HUES64 (cell line): Measurements from ENCODE around the gene WWC1.

ENCODE experiments used
- H3K27ac ChIP-seq: 2 replicates; pipeline ENCODE4 v1.7.0; 2013; ENCODE audit warnings: low read depth, low read length, inconsistent platforms
- H3K27me3 ChIP-seq: 2 replicates; pipeline ENCODE4 v1.6.1; 2013; ENCODE audit warnings: mild to moderate bottlenecking, low read length; ENCODE audit not compliant: insufficient read depth
- H3K36me3 ChIP-seq: 2 replicates; pipeline ENCODE4 v1.6.1; 2013; ENCODE audit warnings: mild to moderate bottlenecking, low read length; ENCODE audit not compliant: insufficient read depth
- H3K4me1 ChIP-seq: 2 replicates; pipeline ENCODE4 v1.6.1; 2013; ENCODE audit warnings: mild to moderate bottlenecking, low read length, moderate library complexity; ENCODE audit not compliant: insufficient read depth
- H3K4me3 ChIP-seq: 2 replicates; pipeline ENCODE4 v1.5.1; 2013; ENCODE audit warnings: mild to moderate bottlenecking, low read length, moderate library complexity
- H3K9ac ChIP-seq: 2 replicates; pipeline ENCODE4 v1.6.1; 2013; ENCODE audit warnings: mild to moderate bottlenecking, low read depth, low read length
- H3K9me3 ChIP-seq: 2 replicates; pipeline ENCODE4 v1.6.1; 2013; ENCODE audit warnings: low read depth, low read length; ENCODE audit not compliant: insufficient read depth
- WGBS: fragments of 150-250, 120-280 bp; methylation state at CpG from one replicate; pipeline ENCODE4 v1.1.7; 2013; ENCODE audit warnings: missing lambda C conversion rate; 5-methylcytosine and 5-hydroxymethylcytosine counted together

WWC1 gene

GRCh38 chr5:168400429-168401220 lies 109.2 kb downstream of the WWC1 start:
- Histone ChIP-seq H3K27me3 (no peaks in the 10 kb centered on the region), H3K4me3 (no peak overlapping the region), H3K4me1 (no peaks in the 10 kb centered on the region; the same call in 1 of the 2 replicates), H3K36me3 (peaks cover 23% of the 10 kb centered on the region), H3K9me3 (no peaks in the 10 kb centered on the region), H3K27ac (no peak overlapping the region), H3K9ac (no peak overlapping the region)
- WGBS = 92% methylated on average over 4 of the region's 4 CpGs

DNA sequence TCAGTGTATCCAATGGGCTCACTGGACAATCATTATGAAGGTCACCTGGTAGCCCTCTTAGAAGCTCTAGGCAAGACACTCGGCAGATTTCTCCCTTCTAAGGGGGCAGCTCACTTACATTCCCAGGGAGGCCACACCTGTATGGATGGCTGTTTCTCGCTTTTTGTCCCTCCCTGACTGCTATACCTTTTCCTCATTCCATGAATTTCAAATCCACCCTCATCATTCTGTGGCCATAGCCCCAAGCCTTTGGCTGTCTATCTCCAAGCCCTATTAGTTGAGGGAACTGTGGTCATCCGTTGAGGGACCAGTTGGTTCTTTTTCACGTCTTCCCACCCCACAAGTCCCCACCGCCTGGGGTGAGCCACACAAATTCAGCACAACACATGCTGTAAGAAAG lies 109.8 kb downstream of the WWC1 start:
- H3K9ac ChIP-seq = no peak overlapping the region
- no peaks in the 10 kb centered on the region for H3K9me3 ChIP-seq
- 86% methylated on average over 4 of the region's 5 CpGs for WGBS
- H3K27me3 ChIP-seq = no peaks in the 10 kb centered on the region
- no peaks in the 10 kb centered on the region; the same call in 1 of the 2 replicates for H3K4me1 ChIP-seq
- no peak overlapping the region for H3K27ac ChIP-seq
- no peak overlapping the region for H3K4me3 ChIP-seq
- peaks cover 26% of the 10 kb centered on the region for H3K36me3 ChIP-seq

- 96% methylated on average over 4 of the region's 4 CpGs for WGBS
- no peaks in the 10 kb centered on the region; the same call in 1 of the 2 replicates for H3K4me1 ChIP-seq
- peaks cover 28% of the 10 kb centered on the region for H3K36me3 ChIP-seq
- H3K27me3 ChIP-seq = no peaks in the 10 kb centered on the region
- H3K9ac ChIP-seq = no peak overlapping the region
- H3K4me3 ChIP-seq = no peak overlapping the region
- H3K27ac ChIP-seq = no peak overlapping the region
- no peaks in the 10 kb centered on the region for H3K9me3 ChIP-seq
Observed at GRCh38 chr5:168401880-168402279, 110.4 kb downstream of the WWC1 start.

- Histone ChIP-seq H3K9me3 (no peaks in the 10 kb centered on the region), H3K4me1 (no peaks in the 10 kb centered on the region; the same call in 1 of the 2 replicates), H3K27me3 (no peaks in the 10 kb centered on the region), H3K27ac (no peak overlapping the region), H3K4me3 (no peak overlapping the region), H3K36me3 (peaks cover 22% of the 10 kb centered on the region), H3K9ac (no peak overlapping the region)
- WGBS = 88% methylated on average over 12 of the region's 12 CpGs
Observed at GRCh38 chr5:168404365-168404764, 112.9 kb downstream of the WWC1 start.

DNA sequence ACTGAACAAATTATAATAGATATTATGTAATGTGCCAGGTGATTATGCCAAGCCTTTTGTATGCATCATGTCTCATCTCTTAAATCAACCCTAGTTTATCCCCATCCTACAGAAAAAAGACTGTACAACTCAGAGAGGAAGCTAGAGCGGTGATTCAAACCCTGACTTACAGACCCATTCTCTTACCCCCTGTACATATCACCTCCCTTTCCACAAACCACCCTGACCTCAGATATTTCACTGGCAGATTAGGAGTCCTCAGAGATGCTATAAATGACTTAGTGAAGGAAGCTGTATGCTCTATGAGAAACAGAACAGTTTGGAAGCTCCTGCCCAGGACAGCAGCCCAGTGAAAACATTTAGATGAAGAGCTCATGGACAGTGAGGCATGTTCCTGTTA lies 115.8 kb downstream of the WWC1 start:
- 96% methylated on average over 1 of the region's 1 CpG for WGBS
- no peaks in the 10 kb centered on the region; the same call in 1 of the 2 replicates for H3K4me1 ChIP-seq
- H3K27ac ChIP-seq = no peak overlapping the region
- no peaks in the 10 kb centered on the region for H3K27me3 ChIP-seq
- peaks cover 44% of the 10 kb centered on the region for H3K36me3 ChIP-seq
- H3K4me3 ChIP-seq = no peak overlapping the region
- H3K9ac ChIP-seq = no peak overlapping the region
- H3K9me3 ChIP-seq = no peaks in the 10 kb centered on the region

GRCh38 chr5:168408561-168409305 lies 117.3 kb downstream of the WWC1 start:
- Histone ChIP-seq H3K9ac (no peak overlapping the region), H3K27me3 (no peaks in the 10 kb centered on the region), H3K27ac (no peak overlapping the region), H3K9me3 (no peaks in the 10 kb centered on the region), H3K4me1 (no peaks in the 10 kb centered on the region; the same call in 1 of the 2 replicates), H3K36me3 (peaks cover 58% of the 10 kb centered on the region), H3K4me3 (no peak overlapping the region)
- WGBS = 95% methylated on average over 11 of the region's 11 CpGs

DNA sequence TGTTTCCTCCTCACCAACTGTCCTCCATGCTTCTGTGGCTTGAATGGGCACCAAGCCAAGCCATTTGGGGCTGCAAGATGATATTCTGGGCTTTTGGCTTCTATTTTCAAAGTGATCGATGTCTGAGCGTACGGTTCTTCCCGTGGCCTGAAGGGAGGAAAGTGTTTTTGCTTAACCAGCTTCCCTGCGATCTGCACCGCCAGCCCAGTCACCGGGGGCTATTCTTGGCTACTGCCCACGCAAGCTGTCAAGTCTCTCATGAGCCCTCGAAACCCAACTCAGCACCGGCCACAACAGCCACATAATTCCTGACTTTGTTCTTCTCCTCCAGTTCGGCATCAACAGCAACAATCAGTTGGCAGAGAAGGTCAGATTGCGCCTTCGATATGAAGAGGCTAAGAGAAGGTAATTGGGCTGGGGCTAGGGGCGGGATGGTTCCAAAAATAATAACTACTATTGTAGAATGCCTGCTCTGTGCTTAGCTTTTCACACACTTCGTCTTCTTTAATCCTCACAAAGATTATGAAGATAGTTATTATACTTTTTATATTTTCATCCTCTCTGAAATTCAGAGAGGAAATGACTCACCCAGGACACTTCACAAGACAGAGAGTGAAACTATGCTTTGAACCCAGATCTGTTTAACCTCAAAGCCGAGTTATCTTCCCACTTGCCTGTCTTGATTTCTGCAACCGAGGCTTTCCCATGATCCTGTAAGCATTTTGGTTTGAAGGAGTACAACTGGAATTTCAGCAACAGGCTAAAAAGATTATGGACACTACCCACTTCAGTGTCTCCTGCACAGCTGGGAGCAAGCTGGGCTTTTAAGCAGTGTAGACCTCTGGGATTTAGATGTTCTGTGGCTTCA lies 118.4 kb downstream of the WWC1 start:
- no peak overlapping the region for H3K4me3 ChIP-seq
- 90% methylated on average over 15 of the region's 17 CpGs for WGBS
- no peaks in the 10 kb centered on the region for H3K4me1 ChIP-seq
- no peaks in the 10 kb centered on the region for H3K27me3 ChIP-seq
- H3K9me3 ChIP-seq = no peaks in the 10 kb centered on the region
- peaks cover 68% of the 10 kb centered on the region for H3K36me3 ChIP-seq
- H3K27ac ChIP-seq = no peak overlapping the region
- no peak overlapping the region for H3K9ac ChIP-seq

DNA sequence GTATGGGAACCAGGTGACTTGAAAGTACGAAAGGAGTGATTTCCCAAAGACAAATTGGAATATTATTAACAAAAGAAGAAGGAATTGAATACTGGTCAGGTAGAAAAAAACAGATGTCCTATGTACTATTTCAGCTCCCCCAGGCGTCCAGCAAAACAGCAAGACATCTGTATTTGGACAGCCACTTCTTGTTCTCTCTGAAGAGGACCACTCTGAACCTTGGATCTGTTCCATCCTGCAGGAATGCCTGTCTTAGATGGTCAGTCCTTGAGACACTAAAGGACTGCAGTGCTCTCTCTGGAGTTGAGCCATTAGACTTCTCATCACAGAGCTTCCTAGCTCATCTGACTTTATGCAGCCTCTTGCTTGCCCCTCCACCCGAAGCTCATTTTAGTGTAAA lies 120.4 kb downstream of the WWC1 start:
- Histone ChIP-seq H3K4me1 (no peaks in the 10 kb centered on the region), H3K9ac (no peak overlapping the region), H3K27ac (no peak overlapping the region), H3K36me3 (peaks cover 70% of the 10 kb centered on the region), H3K27me3 (no peaks in the 10 kb centered on the region), H3K9me3 (no peaks in the 10 kb centered on the region), H3K4me3 (no peak overlapping the region)
- 87% methylated on average over 3 of the region's 3 CpGs for WGBS

- WGBS = 91% methylated on average over 3 of the region's 3 CpGs
- no peak overlapping the region for H3K9ac ChIP-seq
- H3K4me3 ChIP-seq = no peak overlapping the region
- H3K4me1 ChIP-seq = no peaks in the 10 kb centered on the region
- H3K27me3 ChIP-seq = no peaks in the 10 kb centered on the region
- no peak overlapping the region for H3K27ac ChIP-seq
- H3K36me3 ChIP-seq = peaks cover 69% of the 10 kb centered on the region
- no peaks in the 10 kb centered on the region for H3K9me3 ChIP-seq
Observed at GRCh38 chr5:168413062-168413461, 121.6 kb downstream of the WWC1 start.

GRCh38 chr5:168413596-168413995 lies 122.2 kb downstream of the WWC1 start:
- no peaks in the 10 kb centered on the region for H3K9me3 ChIP-seq
- 94% methylated on average over 3 of the region's 3 CpGs for WGBS
- no peak overlapping the region for H3K27ac ChIP-seq
- no peaks in the 10 kb centered on the region for H3K4me1 ChIP-seq
- H3K27me3 ChIP-seq = no peaks in the 10 kb centered on the region
- peaks cover 69% of the 10 kb centered on the region for H3K36me3 ChIP-seq
- H3K9ac ChIP-seq = no peak overlapping the region
- H3K4me3 ChIP-seq = no peak overlapping the region

DNA sequence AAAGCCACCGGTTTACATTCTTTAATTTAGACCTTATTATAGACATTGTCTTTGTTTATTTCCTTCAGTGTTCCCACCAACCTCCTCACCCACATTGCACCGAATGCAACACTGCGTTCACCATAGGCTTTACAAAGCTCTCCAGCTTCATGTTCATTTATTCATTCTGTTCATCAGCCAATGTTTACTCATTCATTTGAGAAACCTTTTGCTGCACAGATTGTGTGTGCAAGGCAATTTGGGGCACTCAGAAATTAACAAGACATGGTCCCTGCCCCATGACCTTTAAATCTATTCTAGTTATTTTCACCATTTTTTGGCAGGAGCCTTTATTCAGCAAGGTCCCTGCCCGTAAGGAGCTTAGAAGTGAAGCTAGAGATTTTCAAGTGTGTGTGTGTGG lies 124.0 kb downstream of the WWC1 start:
- Histone ChIP-seq H3K9ac (no peak overlapping the region), H3K4me1 (no peaks in the 10 kb centered on the region), H3K36me3 (peaks cover 53% of the 10 kb centered on the region), H3K4me3 (no peak overlapping the region), H3K27me3 (no peaks in the 10 kb centered on the region), H3K9me3 (no peaks in the 10 kb centered on the region), H3K27ac (no peak overlapping the region)
- 91% methylated on average over 4 of the region's 4 CpGs for WGBS
